Adipocyte (in vitro differentiated cells): ENCODE results near the gene PAPOLG.

Source experiments
- DNase-seq: peaks from one replicate; pipeline ENCODE4 v3.0.0-alpha.2; 2015; ENCODE audit warnings: low read depth
- H3K27me3 ChIP-seq: replicated peaks from 2 replicates; pipeline ENCODE4 v1.7.0; 2013; ENCODE audit warnings: mild to moderate bottlenecking, low read length, moderate library complexity; ENCODE audit not compliant: control insufficient read depth, insufficient read depth
- H3K36me3 ChIP-seq: 2 replicates; pipeline ENCODE4 v1.7.0; 2013; ENCODE audit warnings: low read length, mild to moderate bottlenecking, moderate library complexity; ENCODE audit not compliant: control insufficient read depth, insufficient read depth, severe bottlenecking
- H3K4me1 ChIP-seq: 2 replicates; pipeline ENCODE4 v1.7.0; 2013; ENCODE audit warnings: mild to moderate bottlenecking, low read length, moderate library complexity; ENCODE audit not compliant: control insufficient read depth, insufficient read depth
- H3K4me3 ChIP-seq: 2 replicates; pipeline ENCODE4 v1.7.0; 2013; ENCODE audit warnings: mild to moderate bottlenecking, low read length, moderate library complexity
- H3K9ac ChIP-seq: 2 replicates; pipeline ENCODE4 v1.7.0; 2013; ENCODE audit warnings: mild to moderate bottlenecking, low read length, moderate library complexity
- H3K9me3 ChIP-seq: 2 replicates; pipeline ENCODE4 v1.7.0; 2013; ENCODE audit warnings: mild to moderate bottlenecking, low read length, moderate library complexity; ENCODE audit not compliant: control insufficient read depth

PAPOLG gene

GRCh38 chr2:60756097-60757087 is at the start of gene PAPOLG:
PAPOLG (plus strand) TSS chr2:60756268; CDS start chr2:60756479, 211 bp downstream.
- no peaks in the 10 kb centered on the region for H3K27me3 ChIP-seq
- peak; percentile 99 for DNase-seq
- H3K9ac ChIP-seq = peak within 1 kb of the TSS; percentile 95
- H3K4me3 ChIP-seq = peak within 1 kb of the TSS; percentile 99
- H3K4me1 ChIP-seq = peaks cover 11% of the 10 kb centered on the region
- peaks cover 16% of the 10 kb centered on the region for H3K36me3 ChIP-seq
- no peaks in the 10 kb centered on the region for H3K9me3 ChIP-seq

GRCh38 chr2:60707750-60708371 is 48.2 kb upstream of the PAPOLG start:
- H3K9me3 ChIP-seq = no peaks in the 10 kb centered on the region
- no peaks in the 10 kb centered on the region for H3K36me3 ChIP-seq
- H3K9ac ChIP-seq = no peak overlapping the region
- no peak overlapping the region for H3K4me3 ChIP-seq
- peak; percentile 85 for DNase-seq
- peaks cover 2% of the 10 kb centered on the region for H3K27me3 ChIP-seq
- H3K4me1 ChIP-seq = no peaks in the 10 kb centered on the region

DNA sequence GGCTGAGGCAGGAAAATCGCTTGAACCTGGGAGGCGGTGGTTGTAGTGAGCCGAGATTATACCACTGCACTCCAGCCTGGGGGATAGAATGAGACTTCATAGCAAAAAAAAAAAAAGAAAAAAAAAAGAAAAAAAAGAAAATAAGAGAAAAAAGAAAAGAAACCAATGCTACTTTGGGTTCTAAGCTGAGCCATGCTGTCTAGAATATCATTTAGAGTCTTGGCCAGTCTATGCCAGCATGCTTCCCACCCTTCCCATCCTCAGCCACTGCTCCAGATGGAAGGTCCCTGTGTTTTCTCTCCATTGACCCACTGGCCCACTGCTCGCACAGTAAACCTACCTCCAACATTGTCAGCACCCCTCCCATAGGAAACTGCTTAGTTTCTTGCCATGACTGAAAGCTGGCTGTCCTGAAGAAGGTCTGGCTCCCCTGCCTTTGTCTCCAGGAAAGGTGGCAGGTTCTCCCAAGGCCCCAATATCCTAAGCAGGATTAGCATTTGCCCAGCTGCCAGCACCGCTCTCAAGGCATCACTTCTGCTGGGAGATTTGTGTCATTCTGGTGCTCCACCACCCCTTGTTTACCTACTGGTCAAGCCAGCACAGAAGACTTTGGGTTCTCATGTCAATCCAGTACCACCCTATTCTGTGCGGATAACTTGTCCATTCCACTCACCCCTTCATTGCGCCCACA is 47.3 kb upstream of the PAPOLG start:
- H3K4me3 ChIP-seq = no peak overlapping the region
- no peaks in the 10 kb centered on the region for H3K9me3 ChIP-seq
- no peak for DNase-seq
- H3K27me3 ChIP-seq = peaks cover 2% of the 10 kb centered on the region
- H3K36me3 ChIP-seq = no peaks in the 10 kb centered on the region
- H3K4me1 ChIP-seq = no peaks in the 10 kb centered on the region
- H3K9ac ChIP-seq = no peak overlapping the region

GRCh38 chr2:60710707-60711106 is 45.4 kb upstream of the PAPOLG start:
- H3K9me3 ChIP-seq = no peaks in the 10 kb centered on the region

GRCh38 chr2:60715561-60715960 is 40.5 kb upstream of the PAPOLG start:
- H3K4me1 ChIP-seq = no peaks in the 10 kb centered on the region
- H3K36me3 ChIP-seq = no peaks in the 10 kb centered on the region
- H3K9ac ChIP-seq = no peak overlapping the region
- no peak overlapping the region for H3K4me3 ChIP-seq
- no peaks in the 10 kb centered on the region for H3K9me3 ChIP-seq
- H3K27me3 ChIP-seq = no peaks in the 10 kb centered on the region
- no peak for DNase-seq

More at GRCh38 chr2:60710707-60711106, 45.4 kb upstream of the PAPOLG start:
- H3K4me3 ChIP-seq = no peak overlapping the region
- no peaks in the 10 kb centered on the region for H3K36me3 ChIP-seq
- no peaks in the 10 kb centered on the region for H3K27me3 ChIP-seq
- no peaks in the 10 kb centered on the region for H3K4me1 ChIP-seq
- DNase-seq = peak; percentile 36
- no peak overlapping the region for H3K9ac ChIP-seq

GRCh38 chr2:60717691-60718090 is 38.4 kb upstream of the PAPOLG start:
- Histone ChIP-seq H3K9me3 (no peaks in the 10 kb centered on the region), H3K4me1 (no peaks in the 10 kb centered on the region), H3K27me3 (no peaks in the 10 kb centered on the region), H3K4me3 (no peak overlapping the region), H3K36me3 (no peaks in the 10 kb centered on the region), H3K9ac (no peak overlapping the region)
- DNase-seq = no peak

GRCh38 chr2:60719331-60719730 is 36.7 kb upstream of the PAPOLG start:
- DNase-seq = no peak
- Histone ChIP-seq H3K4me1 (no peaks in the 10 kb centered on the region), H3K9me3 (peaks cover 5% of the 10 kb centered on the region), H3K4me3 (no peak overlapping the region), H3K27me3 (no peaks in the 10 kb centered on the region), H3K9ac (no peak overlapping the region), H3K36me3 (no peaks in the 10 kb centered on the region)

- no peaks in the 10 kb centered on the region for H3K4me1 ChIP-seq
- H3K36me3 ChIP-seq = no peaks in the 10 kb centered on the region
Measured at GRCh38 chr2:60725466-60725865, 30.6 kb upstream of the PAPOLG start.

GRCh38 chr2:60728855-60729254 is 27.2 kb upstream of the PAPOLG start:
- H3K9me3 ChIP-seq = peaks cover 13% of the 10 kb centered on the region
- H3K9ac ChIP-seq = no peak overlapping the region
- no peak overlapping the region for H3K4me3 ChIP-seq
- H3K36me3 ChIP-seq = no peaks in the 10 kb centered on the region
- DNase-seq = no peak
- H3K4me1 ChIP-seq = no peaks in the 10 kb centered on the region
- no peaks in the 10 kb centered on the region for H3K27me3 ChIP-seq

More at GRCh38 chr2:60725466-60725865, 30.6 kb upstream of the PAPOLG start:
- Histone ChIP-seq H3K9ac (no peak overlapping the region), H3K9me3 (peaks cover 14% of the 10 kb centered on the region), H3K4me3 (no peak overlapping the region), H3K27me3 (no peaks in the 10 kb centered on the region)
- DNase-seq = no peak

GRCh38 chr2:60735496-60736250 is 20.4 kb upstream of the PAPOLG start:
- peak overlapping the region; percentile 67 for H3K4me3 ChIP-seq
- H3K27me3 ChIP-seq = peaks cover 32% of the 10 kb centered on the region
- no peaks in the 10 kb centered on the region for H3K9me3 ChIP-seq
- H3K4me1 ChIP-seq = peaks cover 2% of the 10 kb centered on the region
- no peak overlapping the region for H3K9ac ChIP-seq
- peak; percentile 19 for DNase-seq
- no peaks in the 10 kb centered on the region for H3K36me3 ChIP-seq
